Fibroblast of skin of right biceps (primary cell): Measurements from ENCODE around the gene APLP2.
"Not testable (repeated sequence)": the region's sequence is repeated elsewhere in the genome, so short reads cannot be mapped to it uniquely, and the experiment has no call there.

Experiments used
- DNase-seq: peaks from one replicate; pipeline ENCODE4 v3.0.0-alpha.2; 2013

APLP2 gene

DNA sequence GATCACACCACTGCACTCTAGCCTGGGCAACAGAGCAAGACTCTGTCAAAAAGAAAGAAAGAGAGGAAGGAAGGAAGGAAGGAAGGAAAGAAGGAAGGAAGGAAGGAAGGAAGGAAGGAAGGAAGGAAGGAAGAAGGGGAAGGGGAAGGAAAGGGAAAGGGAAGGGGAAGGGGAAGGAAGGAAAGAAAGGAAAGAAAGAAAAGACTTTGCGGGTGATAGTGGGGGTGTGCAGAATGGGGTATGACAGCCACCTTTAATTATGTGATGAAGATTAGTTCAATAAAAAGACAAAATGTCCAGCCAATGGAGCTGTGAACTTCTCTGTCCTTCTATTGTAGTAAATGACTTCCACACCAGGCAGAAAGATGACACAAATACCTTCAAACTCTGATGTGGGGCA is 8.7 kb upstream of the APLP2 start:
- no peak for DNase-seq

DNA sequence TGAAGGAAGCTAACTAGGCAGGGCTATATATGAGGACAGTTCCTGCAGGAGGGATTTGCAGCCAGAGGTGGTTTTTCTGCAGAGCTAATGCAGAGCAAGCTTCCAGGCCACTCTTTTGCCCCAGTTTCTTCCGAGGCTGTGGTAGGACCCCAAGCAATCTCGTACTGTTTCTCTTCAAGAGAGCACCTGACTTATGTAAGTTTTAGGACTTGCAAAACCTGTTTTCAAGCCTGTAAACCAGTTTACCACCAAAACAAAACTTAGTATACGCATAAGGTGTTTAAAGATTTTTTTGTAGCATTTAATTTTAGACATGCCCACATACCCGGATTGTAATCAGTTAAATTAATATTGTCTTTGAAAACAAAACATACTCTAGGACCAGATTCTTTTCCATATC is 7.7 kb upstream of the APLP2 start:
- no peak for DNase-seq

DNA sequence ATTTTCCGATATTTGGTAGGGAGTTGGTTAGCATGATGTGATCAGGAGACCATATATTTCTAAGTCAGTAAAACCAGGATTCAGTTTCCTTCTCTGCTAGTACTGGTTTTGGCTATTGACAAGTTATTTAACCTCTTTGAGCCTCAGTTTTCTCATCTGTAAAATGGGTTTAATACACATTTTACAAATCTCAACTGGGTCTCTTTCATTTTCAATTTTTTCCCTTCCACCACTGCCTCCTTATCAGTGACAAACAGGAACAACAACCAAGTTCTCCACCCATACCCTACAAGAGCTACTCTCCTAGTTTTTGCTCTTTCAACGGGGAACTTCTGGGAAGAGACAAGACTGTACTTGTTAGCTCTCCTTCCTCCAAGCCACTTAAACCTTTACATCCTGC is 6.2 kb upstream of the APLP2 start:
- DNase-seq: no peak

- DNase-seq: no peak
Measured at GRCh38 chr11:130064596-130064995, 5.1 kb upstream of the APLP2 start.

DNA sequence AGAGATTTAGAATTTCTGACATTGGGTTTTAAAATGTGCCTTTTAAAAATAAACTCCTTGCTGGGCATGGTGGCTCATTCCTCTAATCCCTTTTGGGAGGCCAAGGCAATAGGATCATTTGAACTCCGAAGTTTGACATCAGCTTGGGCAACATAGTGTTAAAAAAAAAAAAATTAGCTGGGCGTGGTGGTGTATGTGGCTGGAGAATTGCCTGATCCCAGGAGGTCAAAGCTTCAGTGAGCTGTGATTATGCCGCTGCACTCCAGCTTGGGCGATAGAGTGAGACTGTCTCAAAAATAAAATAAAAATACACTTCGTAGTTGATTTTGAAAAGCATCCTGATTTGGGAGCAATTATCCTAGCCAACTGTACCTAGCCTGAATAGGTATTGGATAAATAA is 3.4 kb upstream of the APLP2 start:
- no peak for DNase-seq

GRCh38 chr11:130068546-130068985 is 1.1 kb upstream of the APLP2 start:
- no peak for DNase-seq

DNA sequence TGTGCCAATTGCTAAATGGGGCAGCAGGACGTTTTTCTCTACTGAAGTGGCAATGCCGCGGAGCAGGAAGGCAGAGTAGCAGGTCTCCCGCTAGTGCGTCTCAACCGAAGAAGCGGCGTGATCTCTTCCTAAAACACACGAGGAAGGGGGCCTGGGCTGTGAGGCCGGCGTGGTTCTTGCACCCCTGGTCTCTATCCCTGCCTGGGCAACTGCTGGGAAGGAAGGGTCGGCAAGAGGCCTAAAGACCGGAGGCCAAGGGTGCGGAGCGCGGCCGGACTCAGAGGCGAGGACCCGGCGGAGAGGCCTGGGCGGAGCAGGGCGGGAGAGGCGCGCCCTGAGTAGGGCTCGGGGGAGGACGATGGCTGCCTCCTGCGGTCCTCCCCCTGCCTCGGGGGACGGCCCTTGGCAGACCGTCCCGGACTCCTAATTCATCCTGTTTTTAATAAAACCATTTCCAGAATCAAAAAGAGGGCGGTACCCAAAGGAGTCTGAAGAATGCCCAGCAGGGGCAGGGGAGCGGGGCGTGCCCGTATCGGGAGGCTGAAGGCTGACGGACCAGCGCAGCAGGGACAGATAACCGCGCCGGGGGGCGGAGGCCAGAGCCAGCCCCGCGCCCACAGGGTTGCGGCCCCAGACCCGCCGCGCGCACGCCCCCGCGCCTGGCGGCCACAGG is 572 bp upstream of the APLP2 start:
- peak; percentile 93 for DNase-seq

DNA sequence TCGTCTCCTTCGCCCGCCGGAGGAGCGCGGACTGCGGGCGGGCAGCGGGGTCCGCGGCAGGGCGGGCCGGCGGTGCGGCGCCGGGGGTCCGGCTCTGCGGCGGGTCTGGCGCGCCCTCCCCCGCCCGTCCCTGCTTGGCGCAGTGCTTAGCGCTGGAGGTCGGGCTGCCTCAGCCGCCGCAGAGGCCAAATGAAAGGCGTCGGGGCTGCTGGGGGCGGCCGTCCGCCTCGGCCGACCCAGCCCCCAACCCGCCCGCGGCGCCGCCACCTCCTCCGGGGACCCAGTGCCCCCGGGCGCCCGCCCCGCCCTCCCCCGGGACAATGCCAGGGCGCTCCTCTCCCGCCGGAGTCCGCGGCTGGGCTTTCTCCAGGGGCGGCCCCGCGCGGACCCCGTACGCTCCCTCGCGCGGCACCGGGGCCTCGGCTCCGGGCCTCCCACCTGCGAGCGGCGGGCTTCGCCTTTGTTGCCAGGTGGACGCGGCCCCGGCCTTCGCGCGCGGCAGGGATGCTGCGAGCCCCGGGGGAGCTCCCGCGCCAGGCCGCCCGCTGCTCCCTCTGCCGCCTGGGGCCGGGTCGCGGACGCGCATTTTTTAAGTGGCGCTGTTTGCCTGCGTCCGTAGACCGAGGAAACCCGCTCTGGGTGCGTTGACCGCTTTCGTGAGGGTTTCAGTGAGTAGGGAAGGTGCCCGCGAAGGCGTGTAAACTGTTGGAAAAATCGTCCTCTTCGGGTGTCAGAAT is 583 bp downstream of the APLP2 start:
- peak; percentile 38 for DNase-seq

GRCh38 chr11:130070846-130071200 is 1.1 kb downstream of the APLP2 start:
- DNase-seq: no peak

- peak; percentile 47 for DNase-seq
Measured at GRCh38 chr11:130071211-130071712, 1.6 kb downstream of the APLP2 start.

- DNase-seq: no peak
Measured at GRCh38 chr11:130074736-130075135, 5.0 kb downstream of the APLP2 start.

DNA sequence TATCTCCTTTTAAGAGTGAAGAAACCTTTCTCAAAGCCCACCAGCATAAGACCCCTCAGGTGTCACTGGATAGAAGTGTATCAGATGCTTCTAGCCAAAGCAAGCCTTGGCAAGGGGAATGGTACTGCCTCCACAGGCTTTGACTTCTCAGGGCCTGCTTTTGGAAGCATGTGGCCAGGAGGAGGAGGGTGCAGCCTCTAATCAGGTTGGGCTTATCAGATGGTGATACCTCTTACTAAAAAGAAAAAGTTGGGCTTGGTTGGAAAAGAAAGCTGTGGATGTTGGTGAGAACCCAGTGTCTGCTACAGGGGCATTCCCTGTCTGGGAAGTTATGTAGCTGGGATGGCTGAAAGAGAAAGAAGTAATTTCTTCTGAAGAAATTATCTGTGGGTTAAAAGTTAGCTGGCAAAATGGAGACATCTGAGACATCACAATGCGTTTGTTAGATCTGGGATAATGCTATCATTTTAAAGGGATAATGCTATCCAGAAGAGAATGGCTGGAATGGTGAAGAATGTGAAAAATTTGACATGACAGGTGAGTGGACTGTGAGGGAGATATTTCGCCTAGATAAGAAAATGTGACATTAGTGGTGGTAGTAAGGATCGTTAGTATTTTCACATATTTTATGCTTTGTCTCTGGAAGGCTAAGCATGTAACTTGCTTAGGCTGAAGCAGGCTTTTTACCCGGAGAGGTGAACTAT is 7.2 kb downstream of the APLP2 start:
- DNase-seq: no peak

- no peak for DNase-seq
Measured at GRCh38 chr11:130077671-130078070, 8.0 kb downstream of the APLP2 start.

- DNase-seq: no peak
Measured at GRCh38 chr11:130078080-130078479, 8.4 kb downstream of the APLP2 start.

GRCh38 chr11:130085671-130086290 is 16.1 kb downstream of the APLP2 start:
- no peak for DNase-seq

GRCh38 chr11:130086669-130087068 is 17.0 kb downstream of the APLP2 start:
- DNase-seq: no peak

- no peak for DNase-seq
Measured at GRCh38 chr11:130087294-130087926, 17.7 kb downstream of the APLP2 start.

GRCh38 chr11:130088217-130088616 is 18.5 kb downstream of the APLP2 start:
- peak; percentile 32 for DNase-seq

DNA sequence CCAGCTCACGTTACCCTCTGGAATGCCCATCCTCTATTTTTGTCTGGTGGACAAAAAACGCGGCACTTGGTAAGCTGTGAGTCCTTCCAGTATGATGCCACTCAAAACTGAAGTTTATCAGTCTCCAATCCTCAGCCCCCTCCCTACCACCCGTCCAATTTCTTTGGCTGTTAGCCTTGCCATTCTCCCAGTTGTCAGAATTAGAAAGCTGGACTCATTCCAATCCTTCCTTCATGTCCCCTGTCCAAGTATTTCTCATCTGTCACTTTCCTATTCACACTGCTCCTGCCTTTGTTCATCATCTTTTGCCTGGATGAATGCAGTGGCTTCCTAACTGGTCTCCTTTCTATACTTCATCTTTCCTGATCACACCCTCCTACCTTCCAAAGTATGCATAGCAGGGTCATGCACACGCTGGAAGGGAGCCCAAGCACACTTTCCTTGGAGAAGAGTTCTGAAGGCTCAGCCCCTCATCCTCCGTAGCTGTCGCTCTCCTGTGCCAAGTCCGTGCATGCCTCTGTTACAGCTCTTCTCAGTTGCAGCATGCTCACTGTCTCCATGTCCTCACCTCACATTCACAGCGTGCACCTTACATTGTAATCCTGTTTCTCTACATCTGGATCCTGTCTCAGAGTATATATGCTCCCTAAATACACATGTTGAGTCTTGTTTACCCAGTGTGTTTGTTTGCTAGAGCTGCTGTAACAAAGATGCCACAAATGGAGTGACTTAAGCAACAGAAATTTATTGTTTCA is 19.4 kb downstream of the APLP2 start:
- DNase-seq: no peak

GRCh38 chr11:130089674-130090073 is 20.0 kb downstream of the APLP2 start:
- DNase-seq: no peak

DNA sequence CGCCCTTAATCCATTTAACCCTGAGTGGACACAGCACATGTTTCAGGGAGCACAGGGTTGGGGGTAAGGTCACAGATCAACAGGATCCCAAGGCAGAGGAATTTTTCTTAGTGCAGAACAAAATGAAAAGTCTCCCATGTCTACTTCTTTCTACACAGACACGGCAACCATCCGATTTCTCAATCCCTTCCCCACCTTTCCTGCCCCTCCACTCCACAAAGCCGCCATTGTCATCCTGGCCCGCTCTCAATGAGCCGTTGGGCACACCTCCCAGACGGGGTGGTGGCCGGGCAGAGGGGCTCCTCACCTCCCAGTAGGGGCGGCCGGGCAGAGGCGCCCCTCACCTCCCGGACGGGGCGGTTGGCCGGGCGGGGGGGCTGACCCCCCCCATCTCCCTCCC is 20.8 kb downstream of the APLP2 start:
- not testable (repeated sequence) for DNase-seq

GRCh38 chr11:130091169-130091568 is 21.5 kb downstream of the APLP2 start:
- DNase-seq: not testable (repeated sequence)
